HG03039 (cell line): ENCODE data around the gene SUGCT.
"Not testable (repeated sequence)": the region's sequence is repeated elsewhere in the genome, so short reads cannot be mapped to it uniquely, and the experiment has no call there.

Experiments used
- ATAC-seq: cut with Tn5 transposase; IDR thresholded peaks from one replicate; pipeline ENCODE4 v1.9.1; 2021; ENCODE audit warnings: mild to moderate bottlenecking, moderate library complexity; ENCODE audit not compliant: unreplicated experiment

Gene SUGCT

DNA sequence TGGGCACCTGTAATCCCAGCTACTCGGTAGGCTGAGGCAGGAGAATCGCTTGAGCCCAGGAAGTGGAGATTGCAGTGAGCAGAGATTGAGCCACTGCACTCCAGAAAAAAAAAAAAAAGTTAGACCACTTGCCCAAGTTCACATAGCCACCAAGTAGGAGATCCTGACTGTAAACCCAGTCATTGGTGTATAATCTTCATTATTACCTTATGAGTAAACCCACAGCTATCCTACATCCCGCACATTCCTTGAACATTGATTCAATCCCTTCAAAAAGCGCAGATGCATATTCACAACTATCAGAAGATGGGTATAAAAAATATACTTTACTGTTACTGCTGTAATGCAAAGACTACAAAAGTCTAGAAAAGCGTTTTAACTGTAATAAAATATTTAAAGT, 512.9 kb downstream of the SUGCT start:
- ATAC-seq = no peak

DNA sequence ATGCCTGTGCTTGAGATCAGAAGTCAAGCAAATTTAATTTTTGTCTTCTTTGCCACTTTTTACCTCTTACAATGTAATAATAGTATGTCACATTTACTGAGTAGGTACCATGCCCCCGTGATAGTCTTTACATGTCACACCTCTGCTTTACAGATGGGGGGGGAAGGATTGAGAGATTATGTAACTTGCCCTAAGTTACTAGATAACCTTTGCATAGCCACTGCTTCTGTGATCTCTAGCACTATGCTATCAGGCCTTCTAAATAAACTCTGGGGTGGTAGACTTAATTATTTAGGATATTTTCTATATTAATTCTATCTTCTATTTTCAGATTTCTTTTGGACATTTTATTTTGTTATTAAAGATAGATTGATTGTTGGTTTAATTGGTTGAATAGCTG, 514.4 kb downstream of the SUGCT start:
- no peak for ATAC-seq

DNA sequence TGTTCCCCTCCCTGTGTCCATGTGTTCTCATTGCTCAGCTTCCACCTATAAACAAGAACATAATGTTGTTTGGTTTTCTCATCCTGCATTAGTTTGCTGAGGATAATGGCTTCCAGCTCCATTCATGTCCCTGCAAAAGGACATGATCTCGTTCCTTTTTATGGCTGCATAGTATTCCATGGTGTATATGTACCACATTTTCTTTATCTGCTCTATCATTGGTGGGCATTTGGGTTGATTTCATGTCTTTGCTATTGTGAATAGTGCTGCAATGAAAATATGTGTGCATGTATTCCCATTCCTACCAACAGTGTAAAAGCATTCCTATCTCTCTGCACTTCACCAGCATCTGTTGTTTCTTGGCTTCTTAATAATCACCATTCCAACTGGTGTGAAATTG, 516.1 kb downstream of the SUGCT start:
- ATAC-seq = not testable (repeated sequence)

DNA sequence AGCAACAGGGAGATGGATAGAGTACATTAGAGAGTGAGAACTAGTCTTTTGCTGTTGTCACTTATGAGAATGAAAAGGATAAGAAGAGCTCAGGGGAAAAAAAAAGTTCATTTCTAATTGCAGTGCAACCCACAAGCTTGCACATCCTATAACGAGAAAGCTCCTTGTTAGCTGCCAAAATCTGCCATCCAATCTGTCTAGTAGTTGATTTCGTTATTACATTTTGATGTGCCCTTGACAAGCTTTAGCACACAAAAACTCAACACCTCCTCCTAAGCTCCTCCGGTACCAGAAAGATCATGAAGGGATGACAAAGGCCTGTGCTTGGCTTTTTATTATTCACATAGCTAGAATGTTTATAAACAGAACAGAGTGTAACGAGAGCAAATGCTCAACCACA, 519.4 kb downstream of the SUGCT start:
- ATAC-seq = no peak

- no peak for ATAC-seq
Measured at GRCh38 chr7:40655426-40655825, 520.6 kb downstream of the SUGCT start.

DNA sequence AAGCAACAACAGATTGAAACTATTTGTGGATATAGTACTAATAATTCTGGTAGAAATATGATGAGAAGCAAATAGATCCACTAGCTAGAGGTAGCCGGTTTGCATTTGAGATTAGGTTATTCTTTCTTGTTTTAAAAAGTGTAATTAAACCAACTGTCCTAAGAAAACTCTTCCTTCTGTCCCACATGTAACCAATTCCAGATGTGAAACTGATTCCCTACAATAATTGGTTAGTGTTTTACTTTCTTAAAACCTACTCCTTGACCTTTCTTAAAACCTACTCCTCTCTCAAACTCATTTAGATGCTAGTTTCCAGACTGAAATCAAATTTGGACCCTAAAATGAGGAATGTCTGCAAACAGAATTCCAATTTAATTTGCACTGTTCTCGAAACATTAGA, 521.5 kb downstream of the SUGCT start:
- no peak for ATAC-seq

GRCh38 chr7:40658729-40659128, 523.9 kb downstream of the SUGCT start:
- no peak for ATAC-seq

- ATAC-seq = no peak
Measured at GRCh38 chr7:40659231-40659630, 524.4 kb downstream of the SUGCT start.

DNA sequence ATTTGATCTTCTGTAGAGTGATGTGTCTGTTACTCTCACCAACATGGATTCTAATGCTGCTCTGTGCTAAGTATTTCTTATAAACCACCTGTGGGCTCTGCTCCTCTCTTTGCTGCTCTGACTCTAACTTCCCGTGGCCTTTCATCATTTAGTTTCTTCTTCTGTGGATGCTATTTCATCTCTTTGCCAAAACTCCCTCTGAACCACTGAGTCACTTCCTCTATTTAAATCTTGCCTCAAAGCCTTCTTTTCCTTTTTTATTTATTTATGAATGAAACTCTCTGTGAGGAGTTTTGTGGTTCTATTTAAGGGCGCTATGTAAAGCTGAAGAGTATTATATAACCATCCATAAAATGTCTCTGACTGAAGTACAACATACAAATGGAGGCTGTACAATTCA, 538.5 kb downstream of the SUGCT start:
- ATAC-seq = no peak

- ATAC-seq = no peak
Measured at GRCh38 chr7:40674316-40674715, 539.5 kb downstream of the SUGCT start.

DNA sequence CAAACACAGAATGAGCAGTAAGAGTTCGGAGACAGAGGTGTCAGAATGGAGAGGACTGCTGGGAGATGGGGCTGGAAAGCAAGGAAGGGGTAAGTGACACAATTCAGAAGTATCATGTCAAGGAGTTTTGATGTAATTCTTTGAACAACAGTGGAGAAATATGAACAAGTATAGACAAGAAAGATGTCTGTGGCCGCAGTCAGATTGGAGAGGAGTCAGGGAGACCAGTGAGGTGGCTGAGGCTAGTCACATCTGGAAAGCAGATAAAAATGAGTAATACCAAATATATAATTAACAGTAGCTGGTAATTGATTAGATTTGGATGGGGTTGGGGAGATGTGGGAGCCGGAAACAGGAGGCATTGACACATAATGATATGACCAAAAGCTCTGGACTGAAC, 540.9 kb downstream of the SUGCT start:
- no peak for ATAC-seq

GRCh38 chr7:40676221-40676620, 541.4 kb downstream of the SUGCT start:
- ATAC-seq = no peak

- ATAC-seq = peak; percentile 86
Measured at GRCh38 chr7:40680657-40681056, 545.9 kb downstream of the SUGCT start.

- ATAC-seq = no peak
Measured at GRCh38 chr7:40682696-40683095, 547.9 kb downstream of the SUGCT start.

DNA sequence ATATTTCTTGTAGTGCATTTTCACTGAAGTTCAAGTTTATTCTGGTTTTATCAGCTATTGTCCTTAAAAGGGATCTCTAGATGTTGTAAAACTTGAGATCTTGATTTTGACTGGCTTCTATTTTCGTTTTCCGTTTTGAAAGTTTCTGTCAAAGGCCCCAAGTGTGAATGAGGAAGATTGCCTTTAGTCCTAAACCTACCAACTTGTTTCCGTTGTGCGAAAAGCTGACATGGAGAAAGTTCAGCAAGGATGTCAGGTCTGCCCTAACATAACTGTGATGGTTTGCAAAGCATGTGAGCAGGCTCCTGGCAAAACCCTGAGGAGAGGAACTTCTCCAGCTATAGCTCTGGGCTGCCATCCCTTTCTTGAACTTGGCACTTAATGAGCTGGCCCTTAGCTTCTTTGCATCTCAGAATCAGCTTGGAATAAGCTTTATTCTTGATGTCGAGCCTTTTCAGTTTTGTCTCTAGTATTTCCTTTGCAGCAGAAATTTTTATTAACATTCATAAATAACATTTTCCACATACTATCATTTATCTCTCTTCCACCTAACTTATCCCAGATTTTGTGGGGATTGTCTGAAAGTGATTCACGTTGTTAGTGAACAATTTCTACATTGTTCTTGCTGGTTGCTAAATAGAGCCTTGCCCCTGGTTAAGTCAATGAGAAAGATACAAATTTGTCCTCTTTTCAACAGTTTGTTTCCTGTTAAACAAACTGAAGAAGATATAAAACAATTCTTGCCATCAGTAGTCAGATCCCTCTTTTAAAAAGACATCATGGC, 559.4 kb downstream of the SUGCT start:
- no peak for ATAC-seq

DNA sequence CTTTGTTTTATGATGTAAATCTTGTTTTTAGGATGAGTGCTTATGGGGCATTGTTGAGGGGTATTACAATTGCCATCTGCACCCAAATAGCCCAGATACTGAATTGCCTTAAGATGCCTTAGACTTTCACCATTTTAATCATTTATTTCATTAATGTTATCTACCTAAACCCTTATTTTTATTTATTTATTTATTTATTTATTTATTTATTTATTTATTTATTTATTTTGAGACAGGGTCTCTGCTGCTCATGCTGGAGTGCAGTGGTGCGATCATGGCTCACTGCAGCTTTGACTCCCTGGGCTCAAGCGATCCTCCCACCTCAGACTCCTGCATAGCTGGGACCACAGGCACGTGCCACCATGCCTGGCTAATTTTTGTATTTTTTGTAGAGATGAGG, 560.2 kb downstream of the SUGCT start:
- no peak for ATAC-seq

GRCh38 chr7:40697653-40698052, 562.8 kb downstream of the SUGCT start:
- no peak for ATAC-seq

GRCh38 chr7:40698214-40698920, 563.6 kb downstream of the SUGCT start:
- no peak for ATAC-seq

- ATAC-seq = no peak
Measured at GRCh38 chr7:40698921-40699260, 564.1 kb downstream of the SUGCT start.

DNA sequence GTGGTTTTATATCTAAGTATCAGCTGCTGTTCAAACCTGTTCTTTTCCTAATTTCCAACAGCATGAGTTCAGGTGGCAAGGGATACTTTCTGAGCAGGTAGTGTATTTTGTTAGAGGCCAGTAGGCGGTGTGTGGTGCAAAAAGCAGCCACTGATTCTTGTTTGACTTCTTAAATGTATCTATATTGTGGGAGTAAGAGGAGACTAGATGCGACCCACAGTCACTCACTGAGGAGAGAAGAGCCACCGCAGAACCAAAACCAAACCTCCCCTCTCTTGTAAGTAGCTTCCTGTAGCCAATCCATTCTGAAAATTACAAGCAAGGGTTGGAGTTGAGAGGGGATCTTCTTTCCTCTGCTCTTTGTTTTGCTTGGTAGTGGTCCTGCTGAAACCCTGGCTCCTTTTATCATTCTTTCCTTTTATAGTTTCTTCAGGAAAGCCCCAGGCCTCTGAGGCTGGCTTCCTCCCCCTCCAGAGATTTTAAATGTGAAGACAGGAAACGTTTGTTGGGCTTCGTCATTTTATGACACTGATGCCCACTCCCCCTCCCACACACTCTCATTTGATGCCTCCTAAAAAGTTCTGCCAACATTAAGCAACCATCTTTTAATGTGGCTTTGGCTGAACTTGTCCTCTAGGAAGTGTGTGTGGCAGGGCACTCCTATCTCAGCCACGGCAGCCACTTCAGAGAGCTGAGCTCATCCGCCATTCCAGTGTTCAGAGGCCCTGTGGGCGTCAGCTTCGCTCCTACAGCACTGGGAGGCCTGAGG, 566.0 kb downstream of the SUGCT start:
- ATAC-seq = no peak

DNA sequence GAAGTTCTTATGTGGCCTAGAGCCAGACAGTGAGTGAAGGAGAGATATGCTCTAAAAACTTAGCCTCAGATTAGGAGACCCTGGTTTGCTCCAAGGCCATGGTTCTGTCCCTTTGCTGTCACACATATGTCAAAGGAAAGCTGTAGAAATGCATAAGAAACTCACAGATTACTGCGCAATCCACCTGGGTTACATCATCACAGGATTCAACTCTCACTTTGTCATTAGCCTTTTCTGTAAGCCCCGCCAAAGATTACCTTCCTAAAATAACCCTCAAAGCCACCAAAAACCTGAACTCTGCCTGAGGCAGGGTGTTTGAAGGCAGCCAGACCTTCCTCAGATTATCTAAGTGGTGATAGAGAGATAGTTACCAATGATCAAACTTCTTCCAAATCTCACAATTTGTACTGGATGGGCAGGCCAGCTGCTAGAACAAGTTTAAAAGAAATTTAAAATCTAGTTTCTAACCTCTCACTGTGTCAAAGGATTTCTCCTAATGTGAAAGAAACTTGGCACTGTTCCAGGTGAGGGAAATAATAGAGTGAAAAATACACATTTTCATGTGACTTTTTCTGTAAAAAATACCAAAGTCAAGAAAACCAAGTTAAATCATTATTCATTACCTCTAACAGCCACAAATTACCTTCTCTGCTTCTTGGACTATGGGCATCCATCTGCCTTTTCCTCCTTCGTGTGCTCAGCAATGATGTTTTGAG, 567.2 kb downstream of the SUGCT start:
- ATAC-seq = no peak
